H9 (cell line): ENCODE data around the gene C19orf47. TPM values are rescaled to one million over a fixed set of nuclear protein-coding genes. Genes with fewer than 3 reads are reported as not detected.

ENCODE experiments used
- DNase-seq: peaks from one replicate; pipeline ENCODE4 v3.0.0-alpha.2; 2017
- H2AFZ ChIP-seq: one replicate; pipeline ENCODE4 v1.6.1; 2013; ENCODE audit warnings: mild to moderate bottlenecking, low read length, control low read depth, moderate library complexity
- H2AK5ac ChIP-seq: 2 replicates; pipeline ENCODE4 v1.6.1; 2013; ENCODE audit warnings: low read length, control low read depth, mixed read lengths; ENCODE audit not compliant: insufficient read length
- H2BK120ac ChIP-seq: one replicate; pipeline ENCODE4 v1.6.1; 2013; ENCODE audit warnings: low read depth, mild to moderate bottlenecking, low read length, control low read depth, inconsistent platforms; ENCODE audit not compliant: poor library complexity, severe bottlenecking
- H2BK12ac ChIP-seq: 2 replicates; pipeline ENCODE4 v1.6.1; 2013; ENCODE audit warnings: low read length, control low read depth, mixed read lengths, low read depth; ENCODE audit not compliant: insufficient read length
- H2BK15ac ChIP-seq: 2 replicates; pipeline ENCODE4 v1.6.1; 2013; ENCODE audit warnings: low read depth, low read length, control low read depth
- H2BK20ac ChIP-seq: one replicate; pipeline ENCODE4 v1.6.1; 2013; ENCODE audit warnings: low read depth, mild to moderate bottlenecking, low read length, control low read depth, inconsistent platforms; ENCODE audit not compliant: poor library complexity, severe bottlenecking
- H2BK5ac ChIP-seq: 2 replicates; pipeline ENCODE4 v1.6.1; 2013; ENCODE audit warnings: low read length, control low read depth, mixed read lengths; ENCODE audit not compliant: insufficient read length
- H3K14ac ChIP-seq: 2 replicates; pipeline ENCODE4 v1.6.1; 2013; ENCODE audit warnings: low read length, control low read depth; ENCODE audit not compliant: insufficient read depth
- H3K18ac ChIP-seq: 2 replicates; pipeline ENCODE4 v1.6.1; 2013; ENCODE audit warnings: low read depth, mild to moderate bottlenecking, mixed read lengths, low read length, control low read depth; ENCODE audit not compliant: insufficient read length
- H3K23ac ChIP-seq: 2 replicates; pipeline ENCODE4 v1.6.1; 2013; ENCODE audit warnings: low read length, control low read depth, mixed read lengths, low read depth; ENCODE audit not compliant: insufficient read length
- H3K23me2 ChIP-seq: 2 replicates; pipeline ENCODE4 v1.6.1; 2013; ENCODE audit warnings: low read depth, mild to moderate bottlenecking, mixed read lengths, low read length, control low read depth; ENCODE audit not compliant: insufficient read length, poor library complexity, severe bottlenecking
- H3K27ac ChIP-seq: 2 replicates; pipeline ENCODE4 v1.5.1; 2013; ENCODE audit warnings: low read length, control low read depth, mixed read lengths, low read depth; ENCODE audit not compliant: insufficient read length
- H3K27me3 ChIP-seq: 2 replicates; pipeline ENCODE4 v1.6.1; 2013; ENCODE audit warnings: low read length, control low read depth, inconsistent platforms; ENCODE audit not compliant: insufficient read depth
- H3K4ac ChIP-seq: 2 replicates; pipeline ENCODE4 v1.6.1; 2013; ENCODE audit warnings: low read depth, mild to moderate bottlenecking, control low read depth, inconsistent platforms, low read length, moderate library complexity
- H3K4me1 ChIP-seq: 2 replicates; pipeline ENCODE4 v1.6.1; 2013; ENCODE audit warnings: low read length, control low read depth, inconsistent platforms; ENCODE audit not compliant: insufficient read depth
- H3K4me2 ChIP-seq: 2 replicates; pipeline ENCODE4 v1.6.1; 2013; ENCODE audit warnings: low read length, control low read depth, mixed read lengths; ENCODE audit not compliant: insufficient read length, insufficient read depth
- H3K56ac ChIP-seq: 2 replicates; pipeline ENCODE4 v1.6.1; 2013; ENCODE audit warnings: low read depth, mild to moderate bottlenecking, mixed read lengths, low read length, control low read depth; ENCODE audit not compliant: insufficient read length
- H3K79me1 ChIP-seq: 2 replicates; pipeline ENCODE4 v1.6.1; 2013; ENCODE audit warnings: low read depth, mild to moderate bottlenecking, moderate library complexity, low read length, control low read depth, inconsistent platforms; ENCODE audit not compliant: insufficient read depth, poor library complexity, severe bottlenecking
- H3K79me2 ChIP-seq: 2 replicates; pipeline ENCODE4 v1.6.1; 2013; ENCODE audit warnings: low read length, control low read depth, inconsistent platforms; ENCODE audit not compliant: insufficient read depth
- H3K9ac ChIP-seq: 2 replicates; pipeline ENCODE4 v1.6.1; 2013; ENCODE audit warnings: low read length, control low read depth, mixed read lengths; ENCODE audit not compliant: insufficient read length; ENCODE audit errors: extremely low read depth
- H3K9me3 ChIP-seq: one replicate; pipeline ENCODE4 v1.6.1; 2013; ENCODE audit warnings: low read depth, low read length, inconsistent platforms; ENCODE audit not compliant: control insufficient read depth
- H3T11ph ChIP-seq: one replicate; pipeline ENCODE4 v1.6.1; 2013; ENCODE audit warnings: mild to moderate bottlenecking, low read length, control low read depth, inconsistent platforms
- H4K20me1 ChIP-seq: one replicate; pipeline ENCODE4 v1.6.1; 2013; ENCODE audit not compliant: control insufficient read depth, insufficient read length, insufficient read depth
- H4K5ac ChIP-seq: 2 replicates; pipeline ENCODE4 v1.6.1; 2013; ENCODE audit warnings: low read depth, mild to moderate bottlenecking, mixed read lengths, low read length, control low read depth; ENCODE audit not compliant: insufficient read length
- H4K8ac ChIP-seq: replicated peaks from 2 replicates; pipeline ENCODE4 v1.6.1; 2013; ENCODE audit warnings: low read length, control low read depth, mixed read lengths, low read depth; ENCODE audit not compliant: insufficient read length
- H4K91ac ChIP-seq: 2 replicates; pipeline ENCODE4 v1.6.1; 2013; ENCODE audit warnings: low read depth, mild to moderate bottlenecking, moderate library complexity, mixed read lengths, low read length, control low read depth; ENCODE audit not compliant: insufficient read length
- H3K27ac Mint-ChIP-seq, 3 experiments: 2 replicates in 2 of 3; 3 replicates in 1 of 3; pipeline ENCODE4 v1.8.0; 2020 to 2021; ENCODE audit warnings: mixed read lengths in 3 of 3, mild to moderate bottlenecking in 1 of 3, moderate library complexity in 1 of 3
- H3K27me3 Mint-ChIP-seq: 2 replicates; pipeline ENCODE4 v1.8.0; 2021; ENCODE audit warnings: low read depth, mild to moderate bottlenecking, moderate library complexity, mixed read lengths
- H3K36me3 Mint-ChIP-seq, 3 experiments: 2 replicates in 2 of 3; 3 replicates in 1 of 3; pipeline ENCODE4 v1.8.0; 2020 to 2021; ENCODE audit warnings: low read depth in 3 of 3, mixed read lengths in 3 of 3; ENCODE audit not compliant: insufficient read depth in 1 of 3
- H3K4me1 Mint-ChIP-seq, 2 experiments: 2 replicates each; pipeline ENCODE4 v1.8.0; 2020; ENCODE audit warnings: mixed read lengths in 2 of 2
- H3K4me3 Mint-ChIP-seq, 2 experiments: 2 replicates in 1 of 2; 3 replicates in 1 of 2; pipeline ENCODE4 v1.8.0; 2020 to 2021; ENCODE audit warnings: mild to moderate bottlenecking in 2 of 2, mixed read lengths in 2 of 2, moderate library complexity in 1 of 2
- H3K9me3 Mint-ChIP-seq, 2 experiments: 2 replicates in 1 of 2; 3 replicates in 1 of 2; pipeline ENCODE4 v1.8.0; 2020; ENCODE audit warnings: mild to moderate bottlenecking in 2 of 2, mixed read lengths in 2 of 2, moderate library complexity in 1 of 2
- WGBS: extraction: QIAGEN DNeasy Blood & Tissue Kit; methylation state at CpG from one replicate; pipeline ENCODE4 v1.1.7; 2013; ENCODE audit warnings: missing lambda C conversion rate, low lambda C conversion rate, mixed read lengths; ENCODE audit not compliant: insufficient read length; ENCODE audit errors: extremely low coverage; 5-methylcytosine and 5-hydroxymethylcytosine counted together
- total RNA-seq: library from RNA; stranded (reverse); gene quantifications from 2 replicates; pipeline ENCODE4 v1.2.1, GENCODE V29; 2021
- TF ChIP-seq, protein P1 (sequence below): fragments of 200-600 bp; sonication (generic); conservative IDR thresholded peaks from 3 replicates; pipeline ENCODE4 v1.8.0; 2021; ENCODE audit warnings: antibody characterized with exemption, mild to moderate bottlenecking

The C19orf47 gene
- total RNA-seq, 1 experiment from 2014 or later: 19.4 TPM

DNA sequence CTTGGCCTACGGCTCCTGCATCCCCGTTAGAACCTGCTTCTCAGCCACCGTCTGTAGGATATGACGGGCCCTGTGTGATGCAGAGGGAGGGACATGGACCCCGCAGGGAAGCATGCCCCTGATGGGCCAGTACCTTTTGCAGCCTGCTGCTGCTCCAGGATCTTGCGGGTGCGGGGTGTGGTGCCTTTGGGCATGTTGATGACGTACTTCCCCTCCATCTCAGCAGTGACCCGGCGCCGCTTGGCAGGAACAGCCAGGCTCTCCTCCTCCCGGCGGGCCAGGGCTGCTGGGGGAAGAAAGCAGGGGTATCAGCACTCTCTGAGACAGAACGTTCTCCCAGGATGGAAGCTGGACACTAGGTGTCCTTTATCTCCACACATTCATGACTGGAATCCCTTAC is 22.0 kb downstream of the C19orf47 start:
- H3K23me2 ChIP-seq: no peaks in the 10 kb centered on the region
- peaks cover 7 to 10% of the 10 kb centered on the region in 2 experiments for H3K4me1 Mint-ChIP-seq
- no peak overlapping the region for H2BK20ac ChIP-seq
- no peak overlapping the region for H3K18ac ChIP-seq
- H3K27me3 Mint-ChIP-seq: no peaks in the 10 kb centered on the region
- no peaks in the 10 kb centered on the region; the same call in 1 of the 2 replicates for H3K4me1 ChIP-seq
- H3K4me2 ChIP-seq: no peak overlapping the region
- H3K79me1 ChIP-seq: no peaks in the 10 kb centered on the region
- no peak overlapping the region; a peak in 1 of 7 replicates for H3K27ac Mint-ChIP-seq
- H3K56ac ChIP-seq: no peak overlapping the region
- TF ChIP-seq, protein P1, sequence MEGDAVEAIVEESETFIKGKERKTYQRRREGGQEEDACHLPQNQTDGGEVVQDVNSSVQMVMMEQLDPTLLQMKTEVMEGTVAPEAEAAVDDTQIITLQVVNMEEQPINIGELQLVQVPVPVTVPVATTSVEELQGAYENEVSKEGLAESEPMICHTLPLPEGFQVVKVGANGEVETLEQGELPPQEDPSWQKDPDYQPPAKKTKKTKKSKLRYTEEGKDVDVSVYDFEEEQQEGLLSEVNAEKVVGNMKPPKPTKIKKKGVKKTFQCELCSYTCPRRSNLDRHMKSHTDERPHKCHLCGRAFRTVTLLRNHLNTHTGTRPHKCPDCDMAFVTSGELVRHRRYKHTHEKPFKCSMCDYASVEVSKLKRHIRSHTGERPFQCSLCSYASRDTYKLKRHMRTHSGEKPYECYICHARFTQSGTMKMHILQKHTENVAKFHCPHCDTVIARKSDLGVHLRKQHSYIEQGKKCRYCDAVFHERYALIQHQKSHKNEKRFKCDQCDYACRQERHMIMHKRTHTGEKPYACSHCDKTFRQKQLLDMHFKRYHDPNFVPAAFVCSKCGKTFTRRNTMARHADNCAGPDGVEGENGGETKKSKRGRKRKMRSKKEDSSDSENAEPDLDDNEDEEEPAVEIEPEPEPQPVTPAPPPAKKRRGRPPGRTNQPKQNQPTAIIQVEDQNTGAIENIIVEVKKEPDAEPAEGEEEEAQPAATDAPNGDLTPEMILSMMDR: no peak
- H3K4ac ChIP-seq: no peak overlapping the region
- H3K36me3 Mint-ChIP-seq: peaks cover 14 to 81% (median 72%) of the 10 kb centered on the region in 3 experiments; a peak in 6 of 7 replicates
- no peak overlapping the region for H3K23ac ChIP-seq
- no peaks in the 10 kb centered on the region for H3K79me2 ChIP-seq
- no peak overlapping the region for H4K5ac ChIP-seq
- H3K27me3 ChIP-seq: no peaks in the 10 kb centered on the region; the same call in 1 of the 2 replicates
- WGBS: no CpG with 5 or more reads among the region's 14 CpGs
- no peak overlapping the region for H2BK15ac ChIP-seq
- H3K14ac ChIP-seq: no peak overlapping the region
- no peak overlapping the region for H4K8ac ChIP-seq
- H3K27ac ChIP-seq: no peak overlapping the region
- H3T11ph ChIP-seq: no peak overlapping the region
- H3K4me3 Mint-ChIP-seq: no peak overlapping the region
- H3K9me3 Mint-ChIP-seq: no peaks in the 10 kb centered on the region
- H4K91ac ChIP-seq: no peak overlapping the region
- no peaks in the 10 kb centered on the region for H3K9me3 ChIP-seq
- H2BK120ac ChIP-seq: no peak overlapping the region
- H4K20me1 ChIP-seq: no peaks in the 10 kb centered on the region
- no peak for DNase-seq
- no peak overlapping the region for H2AFZ ChIP-seq
- no peak overlapping the region for H3K9ac ChIP-seq
- no peak overlapping the region for H2BK12ac ChIP-seq
- H2AK5ac ChIP-seq: no peak overlapping the region
- H2BK5ac ChIP-seq: no peak overlapping the region
